SK-N-SH (cell line): Measurements from ENCODE around the gene PLCG2. TPM values are rescaled to one million over a fixed set of nuclear protein-coding genes. Genes with fewer than 3 reads are reported as not detected.

ENCODE experiments used
- CTCF ChIA-PET: fragments of 300-600, 350-600 bp; formaldehyde crosslinking; extraction: SDS; loops from one replicate; lab custom pipeline; 2021; lab: Yijun Ruan, JAX
- POLR2A ChIA-PET: fragments of 350-600 bp; sonication (Branson Sonifier 250); formaldehyde crosslinking; extraction: SDS; loops from one replicate; lab custom pipeline; 2020; ENCODE audit warnings: antibody characterized with exemption, inconsistent platforms; lab: Yijun Ruan, JAX
- DNase-seq: peaks from one replicate; pipeline ENCODE4 v3.0.0; 2012
- H2AFZ ChIP-seq: fragments of 200-600 bp; sonication (generic); 2 replicates; pipeline ENCODE4 v1.8.1; 2016; ENCODE audit warnings: antibody characterized with exemption, mild to moderate bottlenecking, low read depth
- H3F3A ChIP-seq: fragments of 200-600 bp; sonication (generic); replicated peaks from 2 replicates; pipeline ENCODE3; 2016; ENCODE audit warnings: antibody characterized with exemption, mild to moderate bottlenecking; ENCODE audit not compliant: insufficient read depth
- H3K27ac ChIP-seq, 2 experiments: fragments of 200-500 bp in 1 of 2; fragments of 200-600 bp in 1 of 2; sonication (Bioruptor generic) in 1 of 2; sonication (generic), shearing (Covaris generic) in 1 of 2; 2 replicates each; pipeline versions ENCODE4 v1.5.1 to v1.6.1; 2014 to 2016; ENCODE audit warnings: low read depth in 2 of 2, inconsistent platforms in 1 of 2, low read length in 1 of 2, mild to moderate bottlenecking in 1 of 2, mixed read lengths in 1 of 2
- H3K27me3 ChIP-seq: fragments of 200-600 bp; sonication (generic), shearing (Covaris generic); 2 replicates; pipeline ENCODE4 v1.6.1; 2016; ENCODE audit warnings: mixed run types; ENCODE audit not compliant: insufficient read depth
- H3K36me3 ChIP-seq, 2 experiments: fragments of 200-500 bp in 1 of 2; fragments of 200-600 bp in 1 of 2; sonication (Bioruptor generic) in 1 of 2; sonication (generic) in 1 of 2; replicated peaks in 1 of 2; 2 replicates each; pipeline versions ENCODE3 to v1.5.1; 2014 to 2016; ENCODE audit warnings: low read length in 1 of 2, mild to moderate bottlenecking in 1 of 2; ENCODE audit not compliant: insufficient read depth in 2 of 2, control insufficient read depth in 1 of 2
- H3K4me1 ChIP-seq, 2 experiments: fragments of 200-500 bp in 1 of 2; fragments of 200-600 bp in 1 of 2; sonication (Bioruptor generic) in 1 of 2; sonication (generic), shearing (Covaris generic) in 1 of 2; 2 replicates each; pipeline versions ENCODE4 v1.5.1 to v1.6.1; 2014 to 2016; ENCODE audit warnings: low read depth in 1 of 2, low read length in 1 of 2, mixed run types in 1 of 2; ENCODE audit not compliant: insufficient read depth in 2 of 2, control insufficient read depth in 1 of 2
- H3K4me2 ChIP-seq: fragments of 200-600 bp; sonication (generic), shearing (Covaris generic); 2 replicates; pipeline ENCODE4 v1.6.1; 2017; ENCODE audit warnings: mixed run types
- H3K4me3 ChIP-seq, 2 experiments: fragments of 200-500 bp in 1 of 2; fragments of 200-600 bp in 1 of 2; sonication (Bioruptor generic) in 1 of 2; sonication (generic), shearing (Covaris generic) in 1 of 2; 2 replicates each; pipeline versions ENCODE4 v1.5.1 to v1.8.1; 2014 to 2016; ENCODE audit warnings: low read depth in 2 of 2, inconsistent platforms in 1 of 2, low read length in 1 of 2, mild to moderate bottlenecking in 1 of 2, mixed read lengths in 1 of 2, moderate library complexity in 1 of 2
- H3K79me2 ChIP-seq: fragments of 200-600 bp; sonication (generic); 2 replicates; pipeline ENCODE4 v1.8.1; 2017; ENCODE audit warnings: mild to moderate bottlenecking; ENCODE audit not compliant: insufficient read depth
- H3K9ac ChIP-seq: fragments of 200-600 bp; sonication (generic); 2 replicates; pipeline ENCODE4 v1.6.1; 2017; ENCODE audit warnings: mixed run types
- H3K9me2 ChIP-seq: fragments of 200-600 bp; sonication (generic); 2 replicates; pipeline ENCODE4 v1.6.1; 2017; ENCODE audit warnings: mixed run types
- H3K9me3 ChIP-seq: fragments of 200-600 bp; sonication (generic); 2 replicates; pipeline ENCODE4 v1.6.1; 2017; ENCODE audit warnings: mixed run types, mild to moderate bottlenecking, moderate library complexity
- H4K20me1 ChIP-seq: fragments of 200-600 bp; sonication (generic); 2 replicates; pipeline ENCODE4 v1.6.1; 2017; ENCODE audit warnings: mild to moderate bottlenecking, mixed run types; ENCODE audit not compliant: insufficient read depth
- FOXJ3 ChIP-seq: sonication (generic); formaldehyde crosslinking; IDR thresholded peaks from 2 replicates; pipeline ENCODE4 v1.5.1; 2020; ENCODE audit warnings: mild to moderate bottlenecking, missing genetic modification reagents
- FOXM1 ChIP-seq: IDR thresholded peaks from 2 replicates; pipeline ENCODE4 v1.4.0; 2012; ENCODE audit warnings: low read depth, mild to moderate bottlenecking
- GABPA ChIP-seq: IDR thresholded peaks from 2 replicates; pipeline ENCODE4 v1.4.0; 2012; ENCODE audit warnings: low read depth, mild to moderate bottlenecking
- JUND ChIP-seq: IDR thresholded peaks from 2 replicates; pipeline ENCODE4 v1.4.0; 2012
- NFIC ChIP-seq: IDR thresholded peaks from 2 replicates; pipeline ENCODE4 v1.4.0; 2012; ENCODE audit warnings: borderline replicate concordance
- NRF1 ChIP-seq: IDR thresholded peaks from 2 replicates; pipeline ENCODE4 v1.6.1; 2012; ENCODE audit warnings: low read depth, mild to moderate bottlenecking, low read length
- POLR2AphosphoS5 ChIP-seq: IDR thresholded peaks from 2 replicates; pipeline ENCODE4 v1.6.1; 2012; ENCODE audit warnings: low read depth, low read length
- RAD21 ChIP-seq: IDR thresholded peaks from 2 replicates; pipeline ENCODE4 v1.6.1; 2012; ENCODE audit warnings: mild to moderate bottlenecking, low read length
- RFX5 ChIP-seq: IDR thresholded peaks from 2 replicates; pipeline ENCODE4 v1.6.1; 2012; ENCODE audit warnings: mild to moderate bottlenecking, improper control_type of control experiment, low read length
- SIN3A ChIP-seq: IDR thresholded peaks from 2 replicates; pipeline ENCODE4 v1.6.1; 2012; ENCODE audit warnings: low read depth, mild to moderate bottlenecking, low read length, moderate library complexity, borderline replicate concordance
- TCF12 ChIP-seq: IDR thresholded peaks from 2 replicates; pipeline ENCODE4 v1.4.0; 2012
- YY1 ChIP-seq: IDR thresholded peaks from 2 replicates; pipeline ENCODE4 v1.4.0; 2012; ENCODE audit warnings: low read depth, mild to moderate bottlenecking
- WGBS: methylation state at CpG from one replicate; pipeline ENCODE4 v1.1.6; 2017; ENCODE audit warnings: low lambda C conversion rate; 5-methylcytosine and 5-hydroxymethylcytosine counted together
- polyA plus RNA-seq, 3 experiments: library from polyadenylated mRNA; depleted of rRNA; stranded (reverse); fragments of >200 nt; gene quantifications; 2 replicates each; pipeline ENCODE4 v1.2.3, GENCODE V29; 2012
- TF ChIP-seq, protein P1 (sequence below): fragments of 200-600 bp; sonication (generic); IDR thresholded peaks from 2 replicates; pipeline ENCODE4 v1.6.1; 2017; ENCODE audit warnings: antibody characterized with exemption, mild to moderate bottlenecking, moderate library complexity
- TF ChIP-seq, protein P2 (sequence below): IDR thresholded peaks from 2 replicates; pipeline ENCODE4 v1.4.0; 2012; ENCODE audit warnings: low read depth
- TF ChIP-seq, protein P3 (sequence below): fragments of 150-350 bp; IDR thresholded peaks from 2 replicates; pipeline ENCODE4 v1.6.1; 2017; ENCODE audit warnings: antibody characterized with exemption, low read length, low read depth, borderline replicate concordance
- TF ChIP-seq, protein P4 (sequence below): IDR thresholded peaks from 2 replicates; pipeline ENCODE4 v1.4.0; 2012; ENCODE audit warnings: low read depth, borderline replicate concordance
- TF ChIP-seq, protein P5 (sequence below): fragments of 150-350 bp; IDR thresholded peaks from 2 replicates; pipeline ENCODE4 v1.6.1; 2016; ENCODE audit warnings: mild to moderate bottlenecking, low read depth, low read length

Gene PLCG2
- polyA plus RNA-seq, 1 of the 3 experiments (the other 2 are of a cell fraction) = 0.23 TPM

DNA sequence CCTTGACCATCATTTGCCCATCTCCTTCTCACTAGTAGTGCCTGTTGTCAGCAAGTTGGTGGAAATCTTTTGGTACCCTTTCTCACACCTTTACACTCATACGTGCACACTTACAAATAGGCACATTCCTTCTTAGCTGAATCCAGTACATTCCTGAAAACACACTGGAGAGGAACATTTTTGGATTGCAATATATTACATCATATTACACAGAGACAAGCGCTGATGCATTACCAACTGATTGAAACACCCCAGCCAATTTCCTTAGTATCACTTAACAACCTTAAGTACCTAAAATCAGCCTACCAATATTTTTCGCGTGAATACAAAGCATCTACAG is 64.1 kb downstream of the PLCG2 start (continued):
- TF ChIP-seq, protein P1, sequence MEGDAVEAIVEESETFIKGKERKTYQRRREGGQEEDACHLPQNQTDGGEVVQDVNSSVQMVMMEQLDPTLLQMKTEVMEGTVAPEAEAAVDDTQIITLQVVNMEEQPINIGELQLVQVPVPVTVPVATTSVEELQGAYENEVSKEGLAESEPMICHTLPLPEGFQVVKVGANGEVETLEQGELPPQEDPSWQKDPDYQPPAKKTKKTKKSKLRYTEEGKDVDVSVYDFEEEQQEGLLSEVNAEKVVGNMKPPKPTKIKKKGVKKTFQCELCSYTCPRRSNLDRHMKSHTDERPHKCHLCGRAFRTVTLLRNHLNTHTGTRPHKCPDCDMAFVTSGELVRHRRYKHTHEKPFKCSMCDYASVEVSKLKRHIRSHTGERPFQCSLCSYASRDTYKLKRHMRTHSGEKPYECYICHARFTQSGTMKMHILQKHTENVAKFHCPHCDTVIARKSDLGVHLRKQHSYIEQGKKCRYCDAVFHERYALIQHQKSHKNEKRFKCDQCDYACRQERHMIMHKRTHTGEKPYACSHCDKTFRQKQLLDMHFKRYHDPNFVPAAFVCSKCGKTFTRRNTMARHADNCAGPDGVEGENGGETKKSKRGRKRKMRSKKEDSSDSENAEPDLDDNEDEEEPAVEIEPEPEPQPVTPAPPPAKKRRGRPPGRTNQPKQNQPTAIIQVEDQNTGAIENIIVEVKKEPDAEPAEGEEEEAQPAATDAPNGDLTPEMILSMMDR = no peak
- TF ChIP-seq NRF1 (no peak), GABPA (no peak), NFIC (no peak), FOXJ3 (CRISPR knock-in tag) (no peak), JUND (no peak), RAD21 (no peak), SIN3A (no peak)

DNA sequence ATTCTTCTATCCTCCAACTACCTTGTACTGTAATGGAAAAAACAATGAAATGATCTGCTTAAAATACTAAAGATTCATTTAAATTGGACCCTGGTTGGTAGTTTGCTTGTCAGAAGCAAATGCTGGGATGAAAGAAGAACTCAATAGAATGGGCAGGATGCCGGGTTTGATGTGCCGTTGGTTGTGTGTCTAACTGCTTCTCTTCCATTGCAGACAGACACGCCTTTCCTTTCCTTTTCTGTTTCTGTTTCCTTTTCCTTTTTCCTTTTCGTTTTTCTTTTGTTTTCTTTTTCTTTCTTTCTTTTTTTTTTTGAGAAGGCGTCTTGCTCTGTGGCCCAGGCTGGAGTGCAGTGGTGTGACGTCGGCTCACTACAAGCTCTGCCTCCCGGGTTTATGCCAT is 64.6 kb downstream of the PLCG2 start:
- CTCF ChIA-PET = no interaction called here
- Histone ChIP-seq H3K4me3 (no peak overlapping the region), H3K9me2 (no peaks in the 10 kb centered on the region), H4K20me1 (no peaks in the 10 kb centered on the region), H3K4me1 (no peaks in the 10 kb centered on the region), H3K27ac (no peak overlapping the region), H2AFZ (no peak overlapping the region), H3K36me3 (no peaks in the 10 kb centered on the region), H3F3A (no peaks in the 10 kb centered on the region), H3K4me2 (no peak overlapping the region), H3K27me3 (no peaks in the 10 kb centered on the region), H3K79me2 (no peaks in the 10 kb centered on the region), H3K9ac (no peak overlapping the region), H3K9me3 (no peaks in the 10 kb centered on the region)
- TF ChIP-seq, protein P2, sequence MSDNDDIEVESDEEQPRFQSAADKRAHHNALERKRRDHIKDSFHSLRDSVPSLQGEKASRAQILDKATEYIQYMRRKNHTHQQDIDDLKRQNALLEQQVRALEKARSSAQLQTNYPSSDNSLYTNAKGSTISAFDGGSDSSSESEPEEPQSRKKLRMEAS = no peak
- TF ChIP-seq POLR2AphosphoS5 (no peak), FOXJ3 (CRISPR knock-in tag) (no peak), TCF12 (no peak), NFIC (no peak), FOXM1 (no peak), NRF1 (no peak), YY1 (no peak), RFX5 (no peak)
- TF ChIP-seq, protein P3, sequence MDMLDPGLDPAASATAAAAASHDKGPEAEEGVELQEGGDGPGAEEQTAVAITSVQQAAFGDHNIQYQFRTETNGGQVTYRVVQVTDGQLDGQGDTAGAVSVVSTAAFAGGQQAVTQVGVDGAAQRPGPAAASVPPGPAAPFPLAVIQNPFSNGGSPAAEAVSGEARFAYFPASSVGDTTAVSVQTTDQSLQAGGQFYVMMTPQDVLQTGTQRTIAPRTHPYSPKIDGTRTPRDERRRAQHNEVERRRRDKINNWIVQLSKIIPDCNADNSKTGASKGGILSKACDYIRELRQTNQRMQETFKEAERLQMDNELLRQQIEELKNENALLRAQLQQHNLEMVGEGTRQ = no peak
- TF ChIP-seq, protein P4, sequence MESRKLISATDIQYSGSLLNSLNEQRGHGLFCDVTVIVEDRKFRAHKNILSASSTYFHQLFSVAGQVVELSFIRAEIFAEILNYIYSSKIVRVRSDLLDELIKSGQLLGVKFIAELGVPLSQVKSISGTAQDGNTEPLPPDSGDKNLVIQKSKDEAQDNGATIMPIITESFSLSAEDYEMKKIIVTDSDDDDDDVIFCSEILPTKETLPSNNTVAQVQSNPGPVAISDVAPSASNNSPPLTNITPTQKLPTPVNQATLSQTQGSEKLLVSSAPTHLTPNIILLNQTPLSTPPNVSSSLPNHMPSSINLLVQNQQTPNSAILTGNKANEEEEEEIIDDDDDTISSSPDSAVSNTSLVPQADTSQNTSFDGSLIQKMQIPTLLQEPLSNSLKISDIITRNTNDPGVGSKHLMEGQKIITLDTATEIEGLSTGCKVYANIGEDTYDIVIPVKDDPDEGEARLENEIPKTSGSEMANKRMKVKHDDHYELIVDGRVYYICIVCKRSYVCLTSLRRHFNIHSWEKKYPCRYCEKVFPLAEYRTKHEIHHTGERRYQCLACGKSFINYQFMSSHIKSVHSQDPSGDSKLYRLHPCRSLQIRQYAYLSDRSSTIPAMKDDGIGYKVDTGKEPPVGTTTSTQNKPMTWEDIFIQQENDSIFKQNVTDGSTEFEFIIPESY = no peak
- TF ChIP-seq, protein P5, sequence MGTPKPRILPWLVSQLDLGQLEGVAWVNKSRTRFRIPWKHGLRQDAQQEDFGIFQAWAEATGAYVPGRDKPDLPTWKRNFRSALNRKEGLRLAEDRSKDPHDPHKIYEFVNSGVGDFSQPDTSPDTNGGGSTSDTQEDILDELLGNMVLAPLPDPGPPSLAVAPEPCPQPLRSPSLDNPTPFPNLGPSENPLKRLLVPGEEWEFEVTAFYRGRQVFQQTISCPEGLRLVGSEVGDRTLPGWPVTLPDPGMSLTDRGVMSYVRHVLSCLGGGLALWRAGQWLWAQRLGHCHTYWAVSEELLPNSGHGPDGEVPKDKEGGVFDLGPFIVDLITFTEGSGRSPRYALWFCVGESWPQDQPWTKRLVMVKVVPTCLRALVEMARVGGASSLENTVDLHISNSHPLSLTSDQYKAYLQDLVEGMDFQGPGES = no peak
- DNase-seq = no peak
- 59% methylated on average over 8 of the region's 8 CpGs for WGBS
- POLR2A ChIA-PET = no interaction called here
